K562 (cell line): Measurements from ENCODE around the gene CCDC152.

Experiments
- ARNT ChIP-seq, 2 experiments: fragments of 450-650 bp; IDR thresholded peaks; 2 replicates each; pipeline ENCODE4 v1.6.1; 2016; ENCODE audit warnings: mild to moderate bottlenecking in 1 of 2
- CBX5 ChIP-seq: IDR thresholded peaks from 2 replicates; pipeline ENCODE4 v1.6.1; 2014; ENCODE audit warnings: low read depth, borderline replicate concordance
- SAFB2 ChIP-seq: fragments of 200-400 bp; formaldehyde crosslinking; IDR thresholded peaks from 2 replicates; pipeline ENCODE4 v1.6.1; 2018; ENCODE audit warnings: borderline replicate concordance, low read length, low read depth, moderate library complexity; ENCODE audit not compliant: severe bottlenecking
- SIN3B ChIP-seq: fragments of 450-650 bp; IDR thresholded peaks from 2 replicates; pipeline ENCODE4 v1.6.1; 2017; ENCODE audit warnings: low read depth, mild to moderate bottlenecking, moderate library complexity
- SP2 ChIP-seq: IDR thresholded peaks from 2 replicates; pipeline ENCODE4 v1.6.1; 2011; ENCODE audit warnings: mild to moderate bottlenecking, low read depth, low read length, moderate library complexity; ENCODE audit not compliant: poor library complexity, severe bottlenecking; ENCODE audit errors: extremely low read depth
- SRSF1 ChIP-seq: fragments of 200-400 bp; formaldehyde crosslinking; IDR thresholded peaks from 2 replicates; pipeline ENCODE4 v1.6.1; 2017; ENCODE audit warnings: mild to moderate bottlenecking, low read depth, low read length, moderate library complexity
- ZKSCAN1 ChIP-seq: fragments of 150-350 bp; IDR thresholded peaks from 2 replicates; pipeline ENCODE4 v1.6.1; 2016; ENCODE audit warnings: low read depth, low read length
- ZNF174 ChIP-seq: fragments of 250-450 bp; sonication (Bioruptor Pico); IDR thresholded peaks from 2 replicates; pipeline ENCODE4 v1.4.0; 2020; ENCODE audit warnings: mild to moderate bottlenecking
- ZNF280B ChIP-seq: fragments of 250-450 bp; sonication (Bioruptor Pico); IDR thresholded peaks from 2 replicates; pipeline ENCODE4 v1.5.1; 2021; ENCODE audit warnings: mild to moderate bottlenecking

- TF ChIP-seq ZKSCAN1 (no peak), SRSF1 (no peak), CBX5 (no peak), ZNF280B (CRISPR knock-in tag) (no peak), SAFB2 (no peak), SIN3B (no peak), ZNF174 (no peak), SP2 (no peak), ARNT (IDR thresholded peaks at IDR 0.05) (no peak)
These were observed 45.0 kb downstream of the CCDC152 start for GRCh38 chr5:42801516-42802166.
